ENCODE measurements around the gene TMEM101. TPM values are rescaled to one million over a fixed set of nuclear protein-coding genes. Genes with fewer than 3 reads are reported as not detected.

The TMEM101 gene
- 26.3 to 30.5 TPM (median 28.1 TPM) in 5 replicates for total RNA-seq (2022; extraction: Qiagen RNA extraction; ENCODE audit: low read depth)

DNA sequence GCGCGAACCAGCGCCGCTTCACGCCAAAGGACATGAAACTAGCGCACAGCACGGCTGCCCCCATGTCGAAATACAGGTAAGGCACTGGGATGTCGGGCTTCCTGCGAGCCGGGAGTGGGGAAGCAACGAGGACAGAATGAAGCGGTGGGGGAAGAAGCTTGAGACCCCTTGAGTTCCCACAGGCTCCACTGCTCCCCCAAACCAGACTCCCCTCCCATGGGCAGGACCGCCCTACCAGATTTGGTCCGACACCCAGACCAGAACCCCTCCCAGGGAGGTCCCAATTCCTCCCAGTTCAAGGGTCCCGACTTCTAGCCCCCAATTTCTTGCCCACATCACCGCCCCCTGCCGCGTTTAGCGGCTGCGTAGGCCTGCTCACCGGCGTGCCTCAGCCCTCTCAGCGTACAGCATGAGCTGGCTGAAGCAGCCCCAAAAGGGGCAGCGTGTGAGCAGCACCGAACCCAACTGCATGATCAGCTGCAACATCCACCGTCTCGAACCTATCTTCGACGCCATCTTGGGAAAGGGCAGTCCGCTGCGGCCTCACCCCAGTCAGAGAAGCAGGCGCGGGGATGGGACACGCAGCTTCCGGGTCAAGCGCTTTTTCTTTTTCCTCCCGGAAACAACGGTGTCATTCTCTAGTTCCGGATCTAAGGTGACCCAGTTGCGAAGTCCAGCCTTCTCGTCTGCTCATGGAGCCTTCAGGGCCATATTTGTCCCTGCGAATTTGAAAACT lies at the start of gene TMEM101:
TMEM101 (minus strand) TSS at position 527 of the 736 bp plus-strand sequence; CDS start at position 516, 11 bp downstream.

DNA sequence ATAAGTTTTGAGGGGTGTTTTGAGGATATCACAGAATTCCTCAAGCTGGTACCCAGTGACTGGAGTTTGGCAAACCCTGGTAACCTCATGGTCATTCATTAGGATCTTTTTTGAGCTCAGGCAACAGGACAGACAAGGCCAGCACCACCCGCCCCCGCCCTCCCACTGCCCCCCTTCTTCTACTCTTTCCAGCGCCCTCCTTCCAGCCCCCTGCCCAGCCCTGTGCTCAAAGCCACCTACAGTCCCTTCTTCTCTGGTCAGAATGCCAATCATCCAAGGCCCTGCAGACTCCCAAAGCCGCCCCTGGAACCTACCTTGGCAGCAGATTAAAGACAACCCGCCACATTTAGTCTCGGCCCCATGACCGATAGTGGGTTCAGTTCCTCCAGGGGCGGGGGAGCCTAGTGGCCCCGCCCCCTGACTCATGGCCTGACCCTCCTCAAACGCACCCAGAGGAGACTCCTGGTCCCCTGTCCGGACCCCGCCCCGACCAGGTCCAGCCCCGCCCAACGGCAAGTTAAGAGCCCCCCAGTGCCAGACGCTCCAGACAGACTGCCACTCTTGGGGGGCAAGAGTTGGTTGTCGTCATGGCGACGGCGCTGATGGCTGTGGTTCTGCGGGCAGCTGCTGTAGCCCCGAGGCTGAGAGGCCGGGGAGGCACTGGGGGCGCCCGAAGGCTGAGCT lies 10.5 kb downstream of the TMEM101 start, which contains the start of gene NAGS:
NAGS (plus strand) TSS at position 546 of the 684 bp plus-strand sequence; CDS start at position 588, 42 bp downstream.

Other genes starting within 250 kb of the TMEM101 start
- gene DUSP3, start 236.0 kb downstream of the TMEM101 start, total RNA-seq (2022; extraction: Qiagen RNA extraction; ENCODE audit: low read depth), result 58.9 to 63.0 TPM (median 61.1 TPM) in 5 replicates
- 0.03 TPM in 1 of 5 replicates, not detected in the others for gene CFAP97D1, start 234.5 kb downstream of the TMEM101 start, total RNA-seq (2022; extraction: Qiagen RNA extraction; ENCODE audit: low read depth)
- gene MPP3, start 181.8 kb downstream of the TMEM101 start, total RNA-seq (2022; extraction: Qiagen RNA extraction; ENCODE audit: low read depth), result 14.4 to 16.9 TPM (median 15.8 TPM) in 5 replicates
- gene CD300LG, start 167.8 kb downstream of the TMEM101 start, total RNA-seq (2022; extraction: Qiagen RNA extraction; ENCODE audit: low read depth), result 0.05 TPM in 1 of 5 replicates, not detected in the others
- 1.1 to 2.1 TPM (median 1.4 TPM) in 5 replicates for gene MPP2, start 107.4 kb downstream of the TMEM101 start, total RNA-seq (2022; extraction: Qiagen RNA extraction; ENCODE audit: low read depth)
- gene PPY, start 72.5 kb downstream of the TMEM101 start, total RNA-seq (2022; extraction: Qiagen RNA extraction; ENCODE audit: low read depth), result not detected in 5 replicates
- not detected in 5 replicates for gene PYY, start 61.0 kb downstream of the TMEM101 start, total RNA-seq (2022; extraction: Qiagen RNA extraction; ENCODE audit: low read depth)
- 0.69 to 1.5 TPM (median 1.2 TPM) in 5 replicates for gene NAGS, start 10.3 kb downstream of the TMEM101 start, total RNA-seq (2022; extraction: Qiagen RNA extraction; ENCODE audit: low read depth)
- 48.4 to 53.4 TPM (median 53.0 TPM) in 5 replicates for gene LSM12, start 51.7 kb upstream of the TMEM101 start, total RNA-seq (2022; extraction: Qiagen RNA extraction; ENCODE audit: low read depth)
- gene G6PC3, start 55.8 kb upstream of the TMEM101 start, total RNA-seq (2022; extraction: Qiagen RNA extraction; ENCODE audit: low read depth), result 125 to 170 TPM (median 161 TPM) in 5 replicates
- gene HDAC5, start 108.7 kb upstream of the TMEM101 start, total RNA-seq (2022; extraction: Qiagen RNA extraction; ENCODE audit: low read depth), result 12.6 to 14.9 TPM (median 14.3 TPM) in 5 replicates
- gene HROB, start 127.0 kb upstream of the TMEM101 start, total RNA-seq (2022; extraction: Qiagen RNA extraction; ENCODE audit: low read depth), result 6.7 to 9.6 TPM (median 9.0 TPM) in 5 replicates
- 0.12 TPM in 1 of 5 replicates, not detected in the others for gene ASB16, start 155.7 kb upstream of the TMEM101 start, total RNA-seq (2022; extraction: Qiagen RNA extraction; ENCODE audit: low read depth)
- gene TMUB2, start 172.0 kb upstream of the TMEM101 start, total RNA-seq (2022; extraction: Qiagen RNA extraction; ENCODE audit: low read depth), result 35.6 to 45.7 TPM (median 42.6 TPM) in 5 replicates
- 55.0 to 70.4 TPM (median 67.8 TPM) in 5 replicates for gene ATXN7L3, start 184.9 kb upstream of the TMEM101 start, total RNA-seq (2022; extraction: Qiagen RNA extraction; ENCODE audit: low read depth)
- gene UBTF, start 204.7 kb upstream of the TMEM101 start, total RNA-seq (2022; extraction: Qiagen RNA extraction; ENCODE audit: low read depth), result 83.2 to 90.7 TPM (median 87.2 TPM) in 5 replicates

All from A549 treated with GW870086 at 1 μM for 4 hours (cell line).